Gastrocnemius medialis (tissue), 4 donors: ENCODE data around the gene REG3G. TPM values are rescaled to one million over a fixed set of nuclear protein-coding genes. Genes with fewer than 3 reads are reported as not detected.

Experiments used
- ATAC-seq, 2 donors: fragments of 150-250 bp; one replicate each; pipeline ENCODE4 v1.9.1; 2016
- DNase-seq, 2 donors: peaks; one replicate each; pipeline ENCODE4 v3.0.0-alpha.2; 2019
- H3K27ac ChIP-seq, 4 donors: fragments of 200-600 bp; sonication (generic); 1 replicate in 1 of 4; 2 replicates in 3 of 4; pipeline ENCODE4 v1.5.1; 2016 to 2018; ENCODE audit warnings: mild to moderate bottlenecking in 2 of 4, moderate library complexity in 1 of 4
- H3K27me3 ChIP-seq, 3 donors: fragments of 200-600 bp; sonication (generic) in 2 of 3; 1 replicate in 1 of 3; 2 replicates in 2 of 3; pipeline versions ENCODE4 v1.5.1 to v1.6.0; 2016 to 2019; ENCODE audit warnings: mild to moderate bottlenecking in 1 of 3, moderate library complexity in 1 of 3
- H3K36me3 ChIP-seq, 2 donors: fragments of 200-600 bp; sonication (generic) in 1 of 2; one replicate each; pipeline ENCODE4 v1.5.1; 2017 to 2018
- H3K4me1 ChIP-seq, 2 donors: fragments of 200-600 bp; sonication (generic) in 1 of 2; one replicate each; pipeline ENCODE4 v1.5.1; 2016 to 2017; ENCODE audit warnings: mild to moderate bottlenecking in 2 of 2
- H3K4me3 ChIP-seq, 4 donors: fragments of 200-600 bp; sonication (generic) in 3 of 4; 1 replicate in 1 of 4; 2 replicates in 3 of 4; pipeline ENCODE4 v1.5.1; 2016 to 2019; ENCODE audit warnings: mild to moderate bottlenecking in 2 of 4
- H3K9me3 ChIP-seq, 3 donors: fragments of 200-600 bp; sonication (generic) in 2 of 3; 1 replicate in 1 of 3; 2 replicates in 2 of 3; pipeline ENCODE4 v1.5.1; 2016 to 2019
- CTCF ChIP-seq, 5 experiments: fragments of 450-650 bp in 3 of 5; fragments of 200-600 bp in 2 of 5; sonication (generic) in 2 of 5; IDR thresholded peaks in 4 of 5; conservative IDR thresholded peaks in 1 of 5; 1 replicate in 4 of 5; 2 replicates in 1 of 5; pipeline ENCODE4 v1.5.1; 2016 to 2019; ENCODE audit warnings: antibody characterized with exemption in 5 of 5, mild to moderate bottlenecking in 3 of 5, moderate library complexity in 3 of 5
- POLR2A ChIP-seq, 2 donors: fragments of 450-650 bp; IDR thresholded peaks; one replicate each; pipeline ENCODE4 v1.6.1; 2017; ENCODE audit warnings: antibody characterized with exemption in 2 of 2, mild to moderate bottlenecking in 2 of 2, moderate library complexity in 2 of 2
- in situ Hi-C, 4 donors: fragments of 200-750 bp; cut with MboI; loops; one replicate each; pipeline versions ENCODE4 v1.15.0 to v1.8.0; 2017; ENCODE audit warnings: low sequenced_read_pairs in 4 of 4
- intact Hi-C: fragments of 100-400 bp; cut with DNase I; formaldehyde crosslinking; loops from one replicate; pipeline ENCODE4 v1.15.1; 2023; ENCODE audit warnings: low total_unique reads
- total RNA-seq, 4 donors: library from RNA; depleted of rRNA; stranded (reverse); fragments of >200 nt; gene quantifications; one replicate each; pipeline versions ENCODE4 v1.1.0 to v1.2.3, GENCODE V29; 2016

The REG3G gene
- total RNA-seq, 4 donors from 2014 or later = not detected

DNA sequence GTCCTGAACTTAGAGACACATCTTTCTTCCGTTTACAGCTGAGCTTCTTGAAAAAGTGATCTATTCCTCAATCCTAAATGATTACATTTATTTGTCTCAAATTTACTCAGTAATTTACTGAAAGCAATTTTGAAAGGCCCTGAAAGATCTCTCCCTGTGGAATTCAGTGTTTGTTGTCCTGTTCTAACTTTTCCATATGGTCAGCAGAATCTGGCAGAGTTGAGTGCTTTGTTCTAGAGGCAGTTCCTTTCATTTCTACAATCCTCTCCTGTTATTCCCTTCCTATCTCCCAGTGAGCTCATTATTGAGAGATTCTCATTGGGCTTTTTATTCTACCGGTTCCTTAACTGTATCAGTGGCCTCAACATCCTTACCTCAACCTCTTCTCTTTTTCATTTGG is 36.5 kb upstream of the REG3G start:
- ATAC-seq = no peak
- Histone ChIP-seq H3K4me3 (no peak overlapping the region), H3K36me3 (no peaks in the 10 kb centered on the region), H3K27me3 (peaks cover 10 to 16% (median 11%) of the 10 kb centered on the region in 3 donors), H3K9me3 (no peaks in the 10 kb centered on the region), H3K27ac (no peak overlapping the region), H3K4me1 (peaks cover 0 to 9% of the 10 kb centered on the region in 2 donors)
- no peak for DNase-seq
- TF ChIP-seq CTCF (IDR thresholded peaks at IDR 0.05 in 4 of 5, conservative IDR thresholded peaks at IDR 0.05 in 1 of 5) (no peak), POLR2A (IDR thresholded peaks at IDR 0.05) (no peak)
- intact Hi-C loops = no loop called here
- in situ Hi-C loops = no loop called here

DNA sequence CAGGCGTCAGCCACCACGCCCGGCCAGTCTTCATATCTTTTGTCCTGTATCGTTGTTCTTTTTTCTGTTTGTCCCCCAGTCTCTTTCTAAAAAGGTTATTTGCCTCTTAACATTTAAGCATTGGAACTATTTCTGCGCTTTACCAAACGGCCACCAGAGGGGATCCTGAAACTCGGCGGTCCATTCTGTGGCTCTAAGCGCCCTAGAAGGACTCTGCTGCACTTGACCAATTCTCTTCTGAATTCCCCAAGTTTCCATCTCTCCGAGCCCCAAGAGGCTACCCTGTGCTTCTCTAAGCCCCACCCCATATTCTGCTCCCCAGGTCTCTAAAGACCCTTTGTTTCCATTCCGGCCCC is 33.1 kb upstream of the REG3G start:
- in situ Hi-C loops (no loop called here), intact Hi-C loops (no loop called here)
- Histone ChIP-seq H3K4me1 (peaks cover 0 to 9% of the 10 kb centered on the region in 2 donors), H3K27ac (no peak overlapping the region), H3K27me3 (peaks cover 16 to 24% (median 18%) of the 10 kb centered on the region in 3 donors), H3K4me3 (peak overlapping the region in 1 of 4 donors; percentile 12), H3K36me3 (no peaks in the 10 kb centered on the region), H3K9me3 (no peaks in the 10 kb centered on the region)
- DNase-seq (no peak), ATAC-seq (no peak)
- TF ChIP-seq POLR2A (IDR thresholded peaks at IDR 0.05) = no peak
- no peak for TF ChIP-seq CTCF (IDR thresholded peaks at IDR 0.05 in 4 of 5, conservative IDR thresholded peaks at IDR 0.05 in 1 of 5)

GRCh38 chr2:78992807-78993517 is 32.5 kb upstream of the REG3G start:
- Histone ChIP-seq H3K9me3 (no peaks in the 10 kb centered on the region), H3K4me1 (peaks cover 0 to 9% of the 10 kb centered on the region in 2 donors), H3K4me3 (peak overlapping the region in 2 of 4 donors; percentile 12 to 17), H3K27me3 (peaks cover 16 to 24% (median 18%) of the 10 kb centered on the region in 3 donors), H3K36me3 (no peaks in the 10 kb centered on the region), H3K27ac (no peak overlapping the region)
- intact Hi-C loops = no loop called here
- no peak for DNase-seq
- in situ Hi-C loops = no loop called here
- ATAC-seq = no peak
- TF ChIP-seq CTCF (IDR thresholded peaks at IDR 0.05 in 4 of 5, conservative IDR thresholded peaks at IDR 0.05 in 1 of 5) (no peak), POLR2A (IDR thresholded peaks at IDR 0.05) (no peak)

GRCh38 chr2:78993518-78994148 is 31.9 kb upstream of the REG3G start:
- TF ChIP-seq CTCF (IDR thresholded peaks at IDR 0.05 in 4 of 5, conservative IDR thresholded peaks at IDR 0.05 in 1 of 5) = no peak
- no peak for TF ChIP-seq POLR2A (IDR thresholded peaks at IDR 0.05)
- H3K9me3 ChIP-seq = no peaks in the 10 kb centered on the region
- peaks cover 0 to 9% of the 10 kb centered on the region in 2 donors for H3K4me1 ChIP-seq
- intact Hi-C loops = no loop called here
- in situ Hi-C loops = no loop called here
- no peak for ATAC-seq
- no peak overlapping the region for H3K4me3 ChIP-seq
- no peaks in the 10 kb centered on the region for H3K36me3 ChIP-seq
- no peak for DNase-seq
- no peak overlapping the region for H3K27ac ChIP-seq
- H3K27me3 ChIP-seq = peaks cover 16 to 24% (median 18%) of the 10 kb centered on the region in 3 donors
